ENCODE measurements around the gene AP5Z1.

AP5Z1 gene

DNA sequence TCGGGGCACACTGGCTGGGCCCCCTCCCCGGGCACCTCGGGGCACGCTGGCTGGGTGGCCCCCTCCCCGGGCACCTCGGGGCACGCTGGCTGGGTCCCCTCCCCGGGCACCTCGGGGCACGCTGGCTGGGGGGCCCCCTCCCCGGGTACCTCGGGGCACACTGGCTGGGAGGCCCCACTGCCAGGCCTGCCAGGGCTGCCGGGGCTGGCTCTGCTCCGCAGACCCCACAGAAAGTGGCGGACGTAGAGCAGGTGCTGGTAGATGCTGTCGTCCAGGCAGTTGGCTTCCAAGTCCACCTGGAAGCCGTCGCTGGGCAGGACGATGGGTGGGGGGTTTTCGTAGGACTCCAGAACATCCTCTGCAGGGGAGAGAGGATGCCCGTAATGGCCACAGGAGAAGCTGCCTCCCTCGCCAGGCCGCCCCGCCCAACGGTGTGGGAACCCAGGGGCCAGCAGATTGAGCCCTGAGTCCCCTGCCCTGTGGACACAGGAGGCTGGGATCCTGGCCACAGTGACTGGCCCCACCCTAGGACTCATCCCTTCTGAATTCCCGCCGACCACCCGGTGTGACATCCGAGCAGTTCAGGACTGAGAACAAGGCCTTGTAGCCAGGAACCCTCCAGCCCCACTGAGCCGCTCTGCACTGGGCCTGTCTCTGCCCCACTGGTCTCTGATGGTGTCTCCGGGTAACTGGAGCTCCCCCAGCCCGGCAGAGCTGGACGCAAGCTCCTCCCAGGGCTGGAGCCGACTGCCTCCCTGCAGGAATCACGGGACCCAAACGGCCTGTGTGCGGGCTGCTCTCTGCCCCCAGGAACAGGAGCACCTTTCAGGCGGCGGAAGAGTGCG is 28.2 kb downstream of the AP5Z1 start:
- no peak for DNase-seq

GRCh38 chr7:4805110-4805983 is 29.9 kb downstream of the AP5Z1 start:
- DNase-seq = no peak

DNA sequence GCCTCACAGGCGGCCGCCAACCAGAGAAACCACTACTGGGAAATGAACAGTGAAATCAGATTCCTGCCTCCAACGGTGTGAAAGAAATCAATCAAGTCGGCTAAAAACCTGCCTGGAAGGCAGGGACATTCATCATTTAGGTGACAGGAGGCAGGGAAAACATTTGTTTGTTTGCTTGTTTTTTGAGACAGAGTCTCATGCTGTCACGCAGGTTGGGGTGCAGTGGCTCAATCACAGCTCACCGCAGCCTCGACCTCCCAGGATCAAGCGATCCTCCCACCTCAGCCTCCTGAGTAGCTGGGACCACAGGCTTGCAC is 30.5 kb downstream of the AP5Z1 start:
- no peak for DNase-seq

DNA sequence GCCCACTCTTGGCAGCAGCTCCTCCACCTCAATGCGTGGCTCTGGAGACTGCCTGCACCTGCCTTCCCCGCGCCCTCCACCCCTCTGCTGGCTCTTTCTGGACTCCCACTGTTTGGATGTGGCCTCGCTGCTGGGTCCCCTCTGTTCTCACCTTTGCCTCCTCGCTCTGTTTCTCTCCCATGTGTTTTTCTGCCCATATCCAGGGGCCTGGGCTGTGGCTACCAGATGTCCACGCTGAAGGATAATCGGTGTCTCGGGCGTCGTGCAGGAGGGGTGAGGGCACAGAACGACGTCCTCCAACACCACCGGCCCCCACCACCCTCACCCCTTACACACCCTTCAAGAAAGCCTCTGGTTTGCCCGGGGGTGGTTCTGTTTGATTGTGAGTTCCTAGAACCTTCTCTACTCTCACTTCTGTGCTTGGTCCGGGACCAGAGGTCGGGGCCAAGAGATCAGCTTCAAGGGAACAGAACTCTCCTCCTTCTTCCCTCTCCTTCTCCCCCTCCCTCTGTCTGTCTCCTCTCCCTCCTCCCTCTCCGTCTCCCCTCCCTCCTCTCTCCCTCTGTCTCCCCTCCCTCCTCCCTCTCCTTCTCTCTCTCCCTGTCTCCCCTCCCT is 31.7 kb downstream of the AP5Z1 start:
- DNase-seq = no peak

- DNase-seq = no peak
Measured at GRCh38 chr7:4807598-4808016, 32.2 kb downstream of the AP5Z1 start.

DNA sequence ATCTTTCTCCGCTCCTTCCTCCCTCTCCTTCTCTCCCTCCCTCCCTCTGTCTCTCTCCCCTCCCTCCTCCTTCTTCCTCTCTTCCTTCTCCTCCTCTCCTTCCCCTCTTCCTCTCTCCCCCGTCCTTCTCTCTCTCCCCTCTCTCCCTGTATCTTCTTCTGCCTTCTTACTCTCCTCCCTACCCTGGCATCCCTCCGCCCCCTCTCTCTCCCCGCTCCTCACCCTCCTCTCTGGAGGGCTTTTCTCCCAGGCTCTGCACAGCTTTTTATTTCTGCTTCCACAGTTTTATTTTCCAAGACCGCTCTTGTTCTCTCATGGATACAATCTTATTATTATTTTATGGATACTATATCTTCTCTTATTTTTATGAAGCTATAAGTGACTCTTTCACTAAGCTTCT is 32.6 kb downstream of the AP5Z1 start:
- DNase-seq = no peak

DNA sequence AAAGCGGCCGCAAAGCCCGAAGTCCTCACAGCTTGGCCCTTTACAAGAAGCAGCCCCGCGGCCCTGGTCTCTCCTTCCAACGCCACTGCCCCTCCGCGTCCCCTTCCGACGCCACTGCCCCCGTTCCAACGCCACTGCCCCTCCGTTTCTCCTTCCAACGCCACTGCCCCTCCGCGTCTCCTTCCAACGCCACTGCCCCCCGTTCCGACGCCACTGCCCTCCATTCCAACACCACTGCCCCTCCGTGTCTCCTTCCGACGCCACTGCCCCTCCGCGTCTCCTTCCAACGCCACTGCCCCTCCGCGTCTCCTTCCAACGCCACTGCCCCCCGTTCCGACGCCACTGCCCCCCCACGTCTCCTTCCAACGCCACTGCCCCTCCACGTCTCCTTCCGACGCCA is 33.1 kb downstream of the AP5Z1 start:
- DNase-seq = no peak

GRCh38 chr7:4809091-4809591 is 33.7 kb downstream of the AP5Z1 start:
- DNase-seq = no peak

DNA sequence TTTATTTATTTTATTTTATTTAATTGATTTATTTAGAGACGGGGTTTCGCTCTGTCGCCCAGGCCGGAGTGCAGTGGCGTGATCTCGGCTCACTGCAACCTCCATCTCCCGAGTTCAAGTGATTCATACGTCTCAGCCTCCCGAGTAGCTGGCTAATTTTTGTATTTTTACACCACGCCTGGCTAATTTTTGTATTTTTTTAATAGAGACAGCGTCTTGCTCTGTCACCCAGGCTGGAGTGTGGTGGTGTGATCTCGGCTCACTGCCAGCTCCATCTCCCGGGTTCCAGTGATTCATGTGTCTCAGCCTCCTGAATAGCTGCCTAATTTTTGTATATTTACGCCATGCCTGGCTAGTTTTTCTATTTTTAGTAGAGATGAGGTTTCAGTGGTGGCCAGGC is 34.2 kb downstream of the AP5Z1 start:
- no peak for DNase-seq

DNA sequence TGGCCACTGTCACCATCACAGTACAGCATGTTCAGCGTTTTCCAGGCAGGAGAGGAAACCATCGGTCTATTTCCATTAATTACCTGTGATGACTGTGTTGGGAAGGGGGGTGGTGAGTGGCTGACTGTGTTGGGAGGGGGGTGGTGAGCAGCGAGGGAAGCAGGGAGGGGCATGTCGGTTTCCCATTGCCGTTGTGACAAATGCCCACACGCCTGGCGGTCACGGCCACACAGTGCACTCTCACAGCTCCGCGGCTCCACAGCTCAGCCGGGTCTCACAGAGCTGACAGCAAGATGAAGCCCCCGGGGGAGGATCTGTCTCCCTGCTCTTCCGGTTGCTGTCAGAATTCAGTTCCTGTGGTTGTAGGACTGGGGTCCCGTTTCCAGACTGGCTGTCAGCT is 39.0 kb downstream of the AP5Z1 start:
- DNase-seq = no peak

GRCh38 chr7:4815121-4815520 is 39.7 kb downstream of the AP5Z1 start:
- DNase-seq = no peak

- no peak for DNase-seq
Measured at GRCh38 chr7:4815609-4816418, 40.4 kb downstream of the AP5Z1 start.

DNA sequence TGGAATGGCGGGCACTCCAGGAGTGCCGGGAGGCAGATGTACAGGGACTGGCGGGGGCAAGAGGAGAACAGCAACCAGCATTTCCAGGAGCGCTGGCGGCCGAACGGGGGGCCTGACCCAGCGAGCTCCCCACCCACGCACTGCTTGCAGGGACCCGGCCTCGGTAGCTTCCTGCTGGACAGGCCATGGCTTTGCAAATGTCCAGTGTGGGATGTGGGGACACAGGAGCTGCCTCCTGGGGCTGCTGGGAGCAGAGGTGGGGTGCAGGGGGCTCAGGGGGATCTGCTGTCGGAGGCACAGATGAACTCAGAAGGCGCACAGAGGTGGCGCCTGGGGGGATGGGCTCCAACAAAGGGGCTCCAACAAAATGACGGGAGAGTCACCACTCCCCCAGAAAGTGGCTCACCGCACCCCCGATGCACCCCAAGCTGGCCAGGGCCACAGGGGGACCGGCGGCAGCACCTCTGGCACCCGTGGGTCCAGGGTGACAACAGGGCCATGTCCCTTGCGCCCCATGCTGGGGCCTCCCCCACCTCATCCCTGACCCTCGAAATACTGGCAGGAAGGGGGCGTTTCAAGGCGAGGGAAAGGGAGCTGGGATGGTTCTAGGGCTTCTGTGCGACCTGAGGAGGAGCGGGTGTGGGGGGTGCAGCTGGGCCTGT is 41.1 kb downstream of the AP5Z1 start:
- DNase-seq = no peak

GRCh38 chr7:4817178-4817901 is 41.9 kb downstream of the AP5Z1 start:
- DNase-seq = no peak

- DNase-seq = no peak
Measured at GRCh38 chr7:4818000-4818794, 42.8 kb downstream of the AP5Z1 start.

- DNase-seq = no peak
Measured at GRCh38 chr7:4819560-4820404, 44.4 kb downstream of the AP5Z1 start.

- DNase-seq = no peak
Measured at GRCh38 chr7:4820405-4820966, 45.1 kb downstream of the AP5Z1 start.

GRCh38 chr7:4820967-4821471 is 45.6 kb downstream of the AP5Z1 start:
- DNase-seq = no peak

DNA sequence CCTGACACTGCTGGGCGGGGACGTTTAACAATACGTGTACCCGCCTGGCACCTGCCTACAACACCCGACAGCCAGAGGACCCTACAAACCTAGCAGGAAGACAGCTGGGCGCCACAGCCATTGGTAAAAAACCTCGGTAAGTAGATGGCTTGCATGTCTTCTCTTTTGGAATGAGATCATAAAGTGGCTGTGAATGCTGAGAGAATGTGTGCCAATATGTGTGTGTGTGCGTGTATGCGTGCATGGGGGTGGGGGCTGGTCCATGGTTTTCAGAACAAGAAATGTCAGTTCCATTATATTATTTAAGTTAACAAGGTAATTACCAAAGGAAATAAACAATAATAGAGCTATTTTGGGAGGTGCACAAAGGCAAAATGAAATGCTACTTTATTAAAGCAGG is 47.3 kb downstream of the AP5Z1 start:
- DNase-seq = no peak

Data from 8988T (cell line).